Kidney (tissue), 14 donors: ENCODE measurements around the gene AGPAT3. TPM values are rescaled to one million over a fixed set of nuclear protein-coding genes. Genes with fewer than 3 reads are reported as not detected.

ENCODE experiments used
- DNase-seq, 5 donors: peaks; one replicate each; pipeline ENCODE4 v3.0.0-alpha.2; 2013 to 2020
- FAIRE-seq: peaks from 2 replicates; lab custom pipeline; 2012; peaks lifted over from hg19 to GRCh38; lab: Jason Lieb, UNC
- H3K27ac ChIP-seq, 2 donors: one replicate each; pipeline ENCODE4 v1.7.0; 2013; ENCODE audit warnings: low read depth in 2 of 2, low read length in 2 of 2, inconsistent platforms in 1 of 2
- H3K27me3 ChIP-seq: one replicate; pipeline ENCODE4 v1.7.1; 2013; ENCODE audit warnings: low read length, inconsistent platforms; ENCODE audit not compliant: control insufficient read depth, insufficient read depth
- H3K36me3 ChIP-seq, 3 donors: one replicate each; pipeline versions ENCODE4 v1.7.0 to v1.7.1; 2013; ENCODE audit warnings: low read length in 3 of 3, control low read depth in 1 of 3, inconsistent platforms in 1 of 3; ENCODE audit not compliant: insufficient read depth in 3 of 3, control insufficient read depth in 2 of 3
- H3K4me1 ChIP-seq, 3 donors: one replicate each; pipeline versions ENCODE4 v1.7.0 to v1.7.1; 2013; ENCODE audit warnings: low read length in 3 of 3, inconsistent platforms in 1 of 3, low read depth in 1 of 3; ENCODE audit not compliant: control insufficient read depth in 2 of 3, insufficient read depth in 2 of 3
- H3K4me3 ChIP-seq, 3 donors: one replicate each; pipeline versions ENCODE4 v1.7.0 to v1.8.1; 2013; ENCODE audit warnings: low read length in 3 of 3, control low read depth in 1 of 3, inconsistent platforms in 1 of 3
- H3K9ac ChIP-seq, 3 donors: one replicate each; pipeline versions ENCODE4 v1.7.0 to v1.7.1; 2013; ENCODE audit warnings: low read length in 3 of 3, control low read depth in 1 of 3, inconsistent platforms in 1 of 3
- H3K9me3 ChIP-seq, 3 donors: one replicate each; pipeline versions ENCODE4 v1.7.0 to v1.7.1; 2013; ENCODE audit warnings: low read length in 3 of 3, control low read depth in 1 of 3, inconsistent platforms in 1 of 3; ENCODE audit not compliant: control insufficient read depth in 2 of 3, insufficient read depth in 1 of 3
- CTCF ChIP-seq: IDR thresholded peaks from 3 replicates; pipeline ENCODE4 v1.5.1; 2012; ENCODE audit warnings: mild to moderate bottlenecking, moderate library complexity, borderline replicate concordance; ENCODE audit not compliant: insufficient read depth; ENCODE audit errors: extremely low read depth
- intact Hi-C: fragments of 100-400 bp; cut with DNase I; formaldehyde crosslinking; loops from one replicate; pipeline ENCODE4 v1.11.1; 2022
- polyA plus RNA-seq: library from polyadenylated mRNA; stranded (reverse); fragments of 350-450 nt; fragmentation: Illumina TruSeq; extraction: RNeasy Lipid Tissue Mini Kit (QIAGEN cat#74804); gene quantifications from one replicate; pipeline ENCODE4 v1.2.3, GENCODE V29; 2014; ENCODE audit warnings: low read depth, low replicate concordance; ENCODE audit not compliant: insufficient read depth
- total RNA-seq: library from RNA; stranded (reverse); fragmentation: NEBNext Ultra II Directional; extraction: Animal tissue kit (Norgen Biotek cat#: 25700); gene quantifications from one replicate; pipeline ENCODE4 v1.2.1, GENCODE V29; 2021
- donor health status: control.
- donor health status: control.
- donor health status: control.
- donor health status: control.
- donor health status: control.
- donor health status: DM: yes; HTN: yes; CAD: no.
- donor health status: Normal renal cell carcinoma (clear cell type).

AGPAT3 gene
- total and polyA plus RNA-seq, 2 donors from 2014 or later: 40.3 to 86.2 TPM

GRCh38 chr21:43926196-43926595 lies 61.2 kb downstream of the AGPAT3 start:
- peak in 1 of 5 donors; percentile 51 for DNase-seq
- no peaks in the 10 kb centered on the region for H3K9me3 ChIP-seq
- peaks cover 3 to 47% (median 38%) of the 10 kb centered on the region in 3 donors for H3K4me1 ChIP-seq
- no peak overlapping the region for H3K9ac ChIP-seq
- no peaks in the 10 kb centered on the region for H3K27me3 ChIP-seq
- H3K4me3 ChIP-seq: peak overlapping the region; percentile 0 to 61 (median 8)
- no peak for TF ChIP-seq CTCF
- H3K36me3 ChIP-seq: peaks cover 0 to 3% (median 0%) of the 10 kb centered on the region in 3 donors
- intact Hi-C loops: no loop called here
- H3K27ac ChIP-seq: peak overlapping the region; percentile 14 to 83
- no peak for FAIRE-seq

DNA sequence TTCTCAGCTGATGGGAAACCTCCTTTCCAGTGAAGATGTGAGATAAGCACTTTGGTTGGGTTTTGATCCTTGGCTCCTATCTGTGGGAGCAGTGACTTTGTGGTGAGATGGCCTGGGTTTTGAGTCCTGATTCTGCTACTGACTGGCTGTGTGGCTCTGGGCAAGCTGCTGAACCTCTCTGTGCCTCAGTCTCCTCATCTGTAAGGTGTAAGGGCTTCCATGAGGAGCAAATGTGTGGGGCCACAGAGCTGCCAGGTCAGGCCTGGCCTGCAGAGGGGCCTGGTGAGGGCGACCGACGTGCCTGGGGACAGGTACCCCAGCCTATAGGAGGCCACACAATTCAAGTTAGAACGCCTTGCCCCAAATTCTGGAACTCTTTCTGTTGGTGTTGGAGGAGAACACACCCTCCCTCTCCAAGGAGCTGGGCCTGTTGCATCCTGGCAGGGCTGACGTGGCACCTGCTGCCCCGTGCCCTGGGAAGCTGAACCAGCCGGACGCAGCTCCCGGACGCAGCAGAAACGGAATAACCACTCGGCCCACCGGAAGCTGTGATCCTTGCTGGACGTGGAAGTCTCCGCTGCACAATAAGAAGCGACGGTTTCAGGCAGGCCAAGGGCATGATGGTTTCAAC lies 62.7 kb downstream of the AGPAT3 start:
- peaks cover 0 to 3% (median 2%) of the 10 kb centered on the region in 3 donors for H3K36me3 ChIP-seq
- H3K9ac ChIP-seq: peak overlapping the region in 1 of 3 donors; percentile 8
- no peaks in the 10 kb centered on the region for H3K27me3 ChIP-seq
- peak overlapping the region; percentile 89 to 91 for H3K27ac ChIP-seq
- H3K9me3 ChIP-seq: no peaks in the 10 kb centered on the region
- intact Hi-C loops: no loop called here
- no peak for FAIRE-seq
- TF ChIP-seq CTCF: no peak
- DNase-seq: peak in 1 of 5 donors; percentile 46
- H3K4me1 ChIP-seq: peaks cover 0 to 34% (median 23%) of the 10 kb centered on the region in 3 donors
- peak overlapping the region in 2 of 3 donors; percentile 3 to 56 for H3K4me3 ChIP-seq

DNA sequence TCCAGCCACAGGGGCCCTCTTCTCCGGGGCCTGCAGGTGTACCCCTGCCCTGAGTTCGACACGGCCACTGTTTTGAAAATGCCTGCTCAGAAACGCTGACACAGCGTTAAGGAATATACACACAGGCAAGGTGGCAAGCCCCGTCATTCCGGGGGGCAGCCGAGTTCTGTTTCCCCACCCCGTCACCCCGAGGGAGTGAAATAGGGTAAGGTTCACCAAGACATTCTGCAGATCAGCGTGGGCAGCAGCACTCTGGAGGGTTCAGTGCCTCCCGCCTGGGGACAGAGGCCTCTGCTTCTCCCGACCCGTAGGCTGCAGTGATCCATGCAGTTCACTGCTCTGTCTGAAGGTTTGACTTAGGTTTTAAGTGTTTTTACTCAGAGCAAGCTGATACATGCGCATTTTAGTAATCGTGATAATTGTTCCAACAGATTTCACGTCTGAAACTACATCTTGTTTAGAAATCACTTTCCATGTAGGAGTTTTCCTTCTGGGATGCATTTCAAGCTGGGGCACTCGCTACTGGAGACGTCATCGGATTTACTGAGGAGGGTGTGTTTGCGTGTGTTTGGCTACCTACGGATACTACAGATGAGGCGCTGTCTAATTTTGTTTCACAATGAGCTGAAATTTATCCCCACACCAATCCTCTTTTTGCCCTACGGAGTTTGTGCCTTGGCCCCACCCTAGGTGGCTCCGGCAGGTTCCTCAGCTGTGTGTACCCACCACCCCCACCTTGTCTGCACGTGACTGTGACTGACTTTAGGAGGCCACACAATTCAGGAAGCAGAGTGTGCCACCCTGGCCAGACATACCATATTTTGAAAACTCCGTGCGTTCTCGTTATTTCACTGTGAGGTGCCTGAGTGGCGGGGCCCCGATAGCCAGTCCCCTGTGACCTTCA lies 63.5 kb downstream of the AGPAT3 start:
- no peak for FAIRE-seq
- TF ChIP-seq CTCF: no peak

More for the DNA sequence above, 63.5 kb downstream of the AGPAT3 start:
- H3K9ac ChIP-seq: peak overlapping the region in 1 of 3 donors; percentile 8
- peaks cover 0 to 3% (median 2%) of the 10 kb centered on the region in 3 donors for H3K36me3 ChIP-seq
- H3K27me3 ChIP-seq: no peaks in the 10 kb centered on the region
- DNase-seq: peak in 2 of 5 donors; percentile 52 to 58
- H3K4me3 ChIP-seq: peak overlapping the region in 1 of 3 donors; percentile 56
- H3K27ac ChIP-seq: peak overlapping the region; percentile 89 to 91
- H3K4me1 ChIP-seq: peaks cover 0 to 27% (median 17%) of the 10 kb centered on the region in 3 donors
- intact Hi-C loops: no loop called here
- no peaks in the 10 kb centered on the region for H3K9me3 ChIP-seq
